WTC11 (cell line): ENCODE results near the gene HLTF.

Experiments
- CBFB ChIP-seq: sonication (generic); formaldehyde crosslinking; IDR thresholded peaks from 2 replicates; pipeline ENCODE4 v1.8.1; 2022; ENCODE audit warnings: mild to moderate bottlenecking, low read depth, missing genetic modification reagents
- IRF2 ChIP-seq: sonication (generic); formaldehyde crosslinking; IDR thresholded peaks from 2 replicates; pipeline ENCODE4 v1.8.0; 2022; ENCODE audit warnings: low read depth, missing genetic modification reagents, borderline replicate concordance
- NR1H2 ChIP-seq: sonication (generic); formaldehyde crosslinking; IDR thresholded peaks from 2 replicates; pipeline ENCODE4 v1.9.0; 2021; ENCODE audit warnings: mild to moderate bottlenecking, moderate library complexity, missing genetic modification reagents
- RELA ChIP-seq: sonication (generic); formaldehyde crosslinking; IDR thresholded peaks from 2 replicates; pipeline ENCODE4 v1.8.1; 2022; ENCODE audit warnings: missing genetic modification reagents, mild to moderate bottlenecking, borderline replicate concordance
- ZNF232 ChIP-seq: sonication (generic); formaldehyde crosslinking; IDR thresholded peaks from 2 replicates; pipeline ENCODE4 v1.8.0; 2022; ENCODE audit warnings: mild to moderate bottlenecking, missing genetic modification reagents
- TF ChIP-seq, protein P1 (sequence below): fragments of 200-600 bp; IDR thresholded peaks from 2 replicates; pipeline ENCODE4 v1.8.0; 2022; ENCODE audit warnings: antibody characterized with exemption
- TF ChIP-seq, protein P2 (sequence below): fragments of 250-450 bp; sonication (Bioruptor Pico); IDR thresholded peaks from 2 replicates; pipeline ENCODE4 v1.9.0; 2021; ENCODE audit warnings: mild to moderate bottlenecking
- TF ChIP-seq, protein P3 (sequence below): sonication (generic); formaldehyde crosslinking; IDR thresholded peaks from 2 replicates; pipeline ENCODE4 v1.8.1; 2023; ENCODE audit warnings: mild to moderate bottlenecking, missing genetic modification reagents, moderate library complexity

DNA sequence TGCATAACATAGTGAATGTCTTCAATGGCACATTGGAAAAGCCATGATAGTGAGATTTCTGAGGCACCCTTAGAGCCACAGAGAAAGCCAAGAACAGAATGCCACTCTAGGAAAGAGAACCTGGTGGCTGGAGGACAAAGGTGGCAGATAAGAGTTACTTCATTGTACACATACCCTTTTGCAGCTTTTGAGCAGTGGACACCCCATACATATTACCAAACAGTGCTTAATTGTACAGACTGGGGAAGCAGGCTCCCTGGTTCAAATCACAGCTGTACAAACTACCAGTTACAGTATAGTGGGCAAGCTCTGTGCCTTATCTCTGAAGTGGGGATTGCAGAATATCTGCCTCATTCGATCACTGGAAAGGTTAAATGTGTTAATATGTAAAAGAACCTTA, 105.1 kb downstream of the HLTF start:
- TF ChIP-seq IRF2 (CRISPR knock-in tag) (no peak), CBFB (no peak), NR1H2 (CRISPR knock-in tag) (no peak), ZNF232 (no peak), RELA (CRISPR knock-in tag) (no peak)
- TF ChIP-seq, protein P1, sequence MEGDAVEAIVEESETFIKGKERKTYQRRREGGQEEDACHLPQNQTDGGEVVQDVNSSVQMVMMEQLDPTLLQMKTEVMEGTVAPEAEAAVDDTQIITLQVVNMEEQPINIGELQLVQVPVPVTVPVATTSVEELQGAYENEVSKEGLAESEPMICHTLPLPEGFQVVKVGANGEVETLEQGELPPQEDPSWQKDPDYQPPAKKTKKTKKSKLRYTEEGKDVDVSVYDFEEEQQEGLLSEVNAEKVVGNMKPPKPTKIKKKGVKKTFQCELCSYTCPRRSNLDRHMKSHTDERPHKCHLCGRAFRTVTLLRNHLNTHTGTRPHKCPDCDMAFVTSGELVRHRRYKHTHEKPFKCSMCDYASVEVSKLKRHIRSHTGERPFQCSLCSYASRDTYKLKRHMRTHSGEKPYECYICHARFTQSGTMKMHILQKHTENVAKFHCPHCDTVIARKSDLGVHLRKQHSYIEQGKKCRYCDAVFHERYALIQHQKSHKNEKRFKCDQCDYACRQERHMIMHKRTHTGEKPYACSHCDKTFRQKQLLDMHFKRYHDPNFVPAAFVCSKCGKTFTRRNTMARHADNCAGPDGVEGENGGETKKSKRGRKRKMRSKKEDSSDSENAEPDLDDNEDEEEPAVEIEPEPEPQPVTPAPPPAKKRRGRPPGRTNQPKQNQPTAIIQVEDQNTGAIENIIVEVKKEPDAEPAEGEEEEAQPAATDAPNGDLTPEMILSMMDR, result no peak
- TF ChIP-seq, protein P2, sequence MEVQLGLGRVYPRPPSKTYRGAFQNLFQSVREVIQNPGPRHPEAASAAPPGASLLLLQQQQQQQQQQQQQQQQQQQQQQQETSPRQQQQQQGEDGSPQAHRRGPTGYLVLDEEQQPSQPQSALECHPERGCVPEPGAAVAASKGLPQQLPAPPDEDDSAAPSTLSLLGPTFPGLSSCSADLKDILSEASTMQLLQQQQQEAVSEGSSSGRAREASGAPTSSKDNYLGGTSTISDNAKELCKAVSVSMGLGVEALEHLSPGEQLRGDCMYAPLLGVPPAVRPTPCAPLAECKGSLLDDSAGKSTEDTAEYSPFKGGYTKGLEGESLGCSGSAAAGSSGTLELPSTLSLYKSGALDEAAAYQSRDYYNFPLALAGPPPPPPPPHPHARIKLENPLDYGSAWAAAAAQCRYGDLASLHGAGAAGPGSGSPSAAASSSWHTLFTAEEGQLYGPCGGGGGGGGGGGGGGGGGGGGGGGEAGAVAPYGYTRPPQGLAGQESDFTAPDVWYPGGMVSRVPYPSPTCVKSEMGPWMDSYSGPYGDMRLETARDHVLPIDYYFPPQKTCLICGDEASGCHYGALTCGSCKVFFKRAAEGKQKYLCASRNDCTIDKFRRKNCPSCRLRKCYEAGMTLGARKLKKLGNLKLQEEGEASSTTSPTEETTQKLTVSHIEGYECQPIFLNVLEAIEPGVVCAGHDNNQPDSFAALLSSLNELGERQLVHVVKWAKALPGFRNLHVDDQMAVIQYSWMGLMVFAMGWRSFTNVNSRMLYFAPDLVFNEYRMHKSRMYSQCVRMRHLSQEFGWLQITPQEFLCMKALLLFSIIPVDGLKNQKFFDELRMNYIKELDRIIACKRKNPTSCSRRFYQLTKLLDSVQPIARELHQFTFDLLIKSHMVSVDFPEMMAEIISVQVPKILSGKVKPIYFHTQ, result no peak
- TF ChIP-seq, protein P3, sequence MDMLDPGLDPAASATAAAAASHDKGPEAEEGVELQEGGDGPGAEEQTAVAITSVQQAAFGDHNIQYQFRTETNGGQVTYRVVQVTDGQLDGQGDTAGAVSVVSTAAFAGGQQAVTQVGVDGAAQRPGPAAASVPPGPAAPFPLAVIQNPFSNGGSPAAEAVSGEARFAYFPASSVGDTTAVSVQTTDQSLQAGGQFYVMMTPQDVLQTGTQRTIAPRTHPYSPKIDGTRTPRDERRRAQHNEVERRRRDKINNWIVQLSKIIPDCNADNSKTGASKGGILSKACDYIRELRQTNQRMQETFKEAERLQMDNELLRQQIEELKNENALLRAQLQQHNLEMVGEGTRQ (CRISPR knock-in tag), result no peak
